OCI-LY1 (cell line): ENCODE results near the gene ADAMTS12.
"Not testable (repeated sequence)": the region's sequence is repeated elsewhere in the genome, so short reads cannot be mapped to it uniquely, and the experiment has no call there.

Experiments used
- H2AFZ ChIP-seq: fragments of 200-600 bp; sonication (generic), shearing (Covaris generic); 2 replicates; pipeline ENCODE4 v1.6.0; 2014; ENCODE audit warnings: antibody characterized with exemption, mild to moderate bottlenecking, low read length
- H3F3A ChIP-seq: fragments of 200-600 bp; sonication (generic), shearing (Covaris generic); 2 replicates; pipeline ENCODE4 v1.6.0; 2014; ENCODE audit warnings: mild to moderate bottlenecking, antibody characterized with exemption, low read length, moderate library complexity; ENCODE audit not compliant: insufficient read depth
- H3K27ac ChIP-seq: fragments of 200-600 bp; sonication (generic); 2 replicates; pipeline ENCODE4 v1.5.1; 2014; ENCODE audit warnings: low read length, mixed run types, mild to moderate bottlenecking, low read depth; ENCODE audit not compliant: poor library complexity, severe bottlenecking
- H3K27me3 ChIP-seq: fragments of 200-600 bp; sonication (generic); 2 replicates; pipeline ENCODE4 v1.6.0; 2014; ENCODE audit warnings: antibody characterized with exemption, mild to moderate bottlenecking, low read length, moderate library complexity; ENCODE audit not compliant: insufficient read depth
- H3K36me3 ChIP-seq: fragments of 200-600 bp; sonication (generic); 2 replicates; pipeline ENCODE4 v1.6.1; 2014; ENCODE audit warnings: mild to moderate bottlenecking, antibody characterized with exemption, low read length, moderate library complexity, mixed read lengths; ENCODE audit not compliant: insufficient read depth
- H3K4me1 ChIP-seq: fragments of 200-600 bp; sonication (generic); 2 replicates; pipeline ENCODE4 v1.5.1; 2014; ENCODE audit warnings: mild to moderate bottlenecking, low read length, moderate library complexity; ENCODE audit not compliant: insufficient read depth, severe bottlenecking
- H3K4me2 ChIP-seq: fragments of 200-600 bp; sonication (generic), shearing (Covaris generic); 2 replicates; pipeline ENCODE4 v1.6.1; 2014; ENCODE audit warnings: low read length
- H3K4me3 ChIP-seq: fragments of 200-600 bp; sonication (generic); 2 replicates; pipeline ENCODE4 v1.5.1; 2014; ENCODE audit warnings: low read length, low read depth, mild to moderate bottlenecking, mixed read lengths; ENCODE audit not compliant: poor library complexity, severe bottlenecking
- H3K79me2 ChIP-seq: fragments of 200-600 bp; shearing (Covaris generic); 2 replicates; pipeline ENCODE4 v1.6.1; 2016; ENCODE audit warnings: mixed run types, low read length, mixed read lengths; ENCODE audit not compliant: insufficient read depth
- H3K9ac ChIP-seq: fragments of 200-600 bp; sonication (generic), shearing (Covaris generic); 2 replicates; pipeline ENCODE4 v1.6.1; 2014; ENCODE audit warnings: mild to moderate bottlenecking, low read length, mixed read lengths
- H3K9me2 ChIP-seq: fragments of 200-600 bp; sonication (generic), shearing (Covaris generic); 2 replicates; pipeline ENCODE4 v1.6.1; 2014; ENCODE audit warnings: low read depth, mild to moderate bottlenecking, low read length, mixed read lengths
- H3K9me3 ChIP-seq: fragments of 200-600 bp; shearing (Covaris generic); 2 replicates; pipeline ENCODE4 v1.6.1; 2014; ENCODE audit warnings: low read length, mixed read lengths
- H4K20me1 ChIP-seq: fragments of 200-600 bp; sonication (generic), shearing (Covaris generic); 2 replicates; pipeline ENCODE4 v1.6.0; 2016; ENCODE audit warnings: mild to moderate bottlenecking, low read length; ENCODE audit not compliant: insufficient read depth
- EZH2 ChIP-seq: fragments of 200-600 bp; sonication (generic), shearing (Covaris generic); IDR thresholded peaks from 2 replicates; pipeline ENCODE4 v1.8.0; 2017; ENCODE audit warnings: borderline replicate concordance, mixed run types, mild to moderate bottlenecking, antibody characterized with exemption, low read length, moderate library complexity, mixed read lengths
- TF ChIP-seq, protein P1 (sequence below): fragments of 200-600 bp; sonication (generic), shearing (Covaris generic); IDR thresholded peaks from 2 replicates; pipeline ENCODE4 v1.5.1; 2017; ENCODE audit warnings: mild to moderate bottlenecking, antibody characterized with exemption, low read length, moderate library complexity, mixed read lengths

ADAMTS12 gene

DNA sequence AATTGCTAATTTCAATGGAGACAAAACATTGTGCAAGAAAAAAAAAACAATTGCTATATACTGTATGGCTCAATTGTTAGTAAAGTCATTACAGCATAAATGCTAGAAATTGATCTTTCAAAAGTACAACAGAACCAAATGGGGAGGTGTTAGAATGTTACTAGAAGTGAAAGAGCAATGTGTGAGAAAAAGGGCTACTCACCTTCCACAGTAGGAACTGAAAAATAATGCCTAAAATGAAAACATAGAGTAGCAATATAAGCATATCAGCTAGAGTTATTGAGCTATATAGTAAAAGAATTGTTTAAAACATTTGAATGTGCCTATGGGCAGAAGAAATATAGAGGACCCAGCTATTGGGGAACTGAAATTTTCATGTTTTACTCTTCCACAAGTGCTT lies 33.5 kb upstream of the ADAMTS12 start:
- TF ChIP-seq, protein P1, sequence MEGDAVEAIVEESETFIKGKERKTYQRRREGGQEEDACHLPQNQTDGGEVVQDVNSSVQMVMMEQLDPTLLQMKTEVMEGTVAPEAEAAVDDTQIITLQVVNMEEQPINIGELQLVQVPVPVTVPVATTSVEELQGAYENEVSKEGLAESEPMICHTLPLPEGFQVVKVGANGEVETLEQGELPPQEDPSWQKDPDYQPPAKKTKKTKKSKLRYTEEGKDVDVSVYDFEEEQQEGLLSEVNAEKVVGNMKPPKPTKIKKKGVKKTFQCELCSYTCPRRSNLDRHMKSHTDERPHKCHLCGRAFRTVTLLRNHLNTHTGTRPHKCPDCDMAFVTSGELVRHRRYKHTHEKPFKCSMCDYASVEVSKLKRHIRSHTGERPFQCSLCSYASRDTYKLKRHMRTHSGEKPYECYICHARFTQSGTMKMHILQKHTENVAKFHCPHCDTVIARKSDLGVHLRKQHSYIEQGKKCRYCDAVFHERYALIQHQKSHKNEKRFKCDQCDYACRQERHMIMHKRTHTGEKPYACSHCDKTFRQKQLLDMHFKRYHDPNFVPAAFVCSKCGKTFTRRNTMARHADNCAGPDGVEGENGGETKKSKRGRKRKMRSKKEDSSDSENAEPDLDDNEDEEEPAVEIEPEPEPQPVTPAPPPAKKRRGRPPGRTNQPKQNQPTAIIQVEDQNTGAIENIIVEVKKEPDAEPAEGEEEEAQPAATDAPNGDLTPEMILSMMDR: no peak
- no peak for TF ChIP-seq EZH2
- H3F3A ChIP-seq: no peaks in the 10 kb centered on the region
- no peaks in the 10 kb centered on the region for H3K27me3 ChIP-seq
- H3K79me2 ChIP-seq: no peaks in the 10 kb centered on the region
- H3K9ac ChIP-seq: no peak overlapping the region
- H3K4me3 ChIP-seq: no peak overlapping the region
- no peak overlapping the region for H3K27ac ChIP-seq
- H4K20me1 ChIP-seq: no peaks in the 10 kb centered on the region
- H3K4me1 ChIP-seq: no peaks in the 10 kb centered on the region
- no peaks in the 10 kb centered on the region for H3K9me3 ChIP-seq
- H2AFZ ChIP-seq: no peak overlapping the region
- H3K4me2 ChIP-seq: no peak overlapping the region
- no peaks in the 10 kb centered on the region for H3K9me2 ChIP-seq
- H3K36me3 ChIP-seq: no peaks in the 10 kb centered on the region

DNA sequence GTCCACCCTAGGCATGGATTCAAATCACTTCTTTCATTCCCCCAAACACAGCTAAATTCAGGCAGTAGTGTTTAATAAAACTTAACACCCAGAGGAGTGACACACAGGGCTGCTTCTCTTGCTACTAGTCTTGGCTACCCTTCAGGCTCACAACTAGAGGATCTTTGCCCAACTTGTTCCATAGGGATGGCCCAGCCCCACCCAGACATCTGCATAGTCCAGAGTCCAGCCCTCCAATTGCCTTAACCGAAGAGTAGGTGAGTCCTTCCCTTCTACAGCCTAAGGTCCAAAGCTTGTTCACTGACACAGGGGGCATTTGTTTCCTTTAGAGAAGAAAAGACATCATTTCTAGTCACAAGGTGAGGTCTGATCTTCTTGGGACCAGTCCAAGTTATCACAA lies 29.2 kb upstream of the ADAMTS12 start:
- no peak overlapping the region for H3K9ac ChIP-seq
- H2AFZ ChIP-seq: no peak overlapping the region
- TF ChIP-seq EZH2: no peak
- TF ChIP-seq, protein P1: no peak
- H3K4me1 ChIP-seq: no peaks in the 10 kb centered on the region
- no peak overlapping the region for H3K4me2 ChIP-seq
- H3F3A ChIP-seq: no peaks in the 10 kb centered on the region
- H3K27me3 ChIP-seq: no peaks in the 10 kb centered on the region
- H4K20me1 ChIP-seq: no peaks in the 10 kb centered on the region
- H3K9me2 ChIP-seq: no peaks in the 10 kb centered on the region
- no peaks in the 10 kb centered on the region for H3K79me2 ChIP-seq
- H3K4me3 ChIP-seq: no peak overlapping the region
- H3K36me3 ChIP-seq: no peaks in the 10 kb centered on the region
- no peaks in the 10 kb centered on the region for H3K9me3 ChIP-seq
- no peak overlapping the region for H3K27ac ChIP-seq

DNA sequence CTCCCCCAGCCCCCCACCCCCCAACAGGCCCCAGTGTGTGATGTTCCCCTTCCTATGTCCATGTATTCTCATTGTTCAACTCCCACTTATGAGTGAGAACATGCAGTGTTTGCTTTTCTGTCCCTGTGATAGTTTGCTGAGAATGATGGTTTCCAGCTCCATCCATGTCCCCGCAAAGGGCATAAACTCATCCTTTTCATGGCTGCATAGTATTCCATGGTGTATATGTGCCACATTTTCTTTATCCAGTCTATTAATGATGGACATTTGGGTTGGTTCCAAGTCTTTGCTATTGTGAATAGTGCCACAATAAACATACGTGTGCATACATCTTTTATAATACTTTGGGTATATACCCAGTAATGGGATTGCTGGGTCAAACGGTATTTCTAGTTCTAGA lies 23.1 kb upstream of the ADAMTS12 start:
- H3F3A ChIP-seq, H3K4me3 ChIP-seq, H3K79me2 ChIP-seq, H3K9ac ChIP-seq, H3K9me2 ChIP-seq, H2AFZ ChIP-seq, H3K27me3 ChIP-seq, H3K9me3 ChIP-seq, H3K4me1 ChIP-seq, H3K4me2 ChIP-seq, H4K20me1 ChIP-seq, H3K27ac ChIP-seq, H3K36me3 ChIP-seq: not testable (repeated sequence)

DNA sequence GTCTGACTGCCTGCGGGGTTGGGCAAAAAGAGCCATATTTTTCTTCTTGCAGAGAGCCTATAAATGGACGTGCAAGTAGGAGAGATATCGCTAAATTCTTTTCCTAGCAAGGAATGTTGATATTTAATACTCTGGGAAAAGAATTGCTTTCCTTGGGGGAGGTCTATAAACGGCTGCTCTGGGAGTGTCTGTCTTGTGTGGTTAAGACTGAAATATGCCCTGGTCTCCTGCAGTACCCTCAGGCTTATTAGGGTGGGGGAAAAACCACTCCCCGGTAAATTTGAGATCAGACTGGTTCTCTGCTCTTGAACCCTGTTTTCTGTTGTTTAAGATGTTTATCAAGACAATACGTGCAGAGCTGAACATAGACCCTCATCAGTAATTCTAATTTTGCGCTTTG lies 14.5 kb upstream of the ADAMTS12 start:
- not testable (repeated sequence) for H3K27ac ChIP-seq, H3K4me3 ChIP-seq, H4K20me1 ChIP-seq, H3K9me3 ChIP-seq, H3K27me3 ChIP-seq, H3K79me2 ChIP-seq, H2AFZ ChIP-seq, H3K9me2 ChIP-seq, H3K36me3 ChIP-seq, H3K4me2 ChIP-seq, H3F3A ChIP-seq, H3K9ac ChIP-seq, H3K4me1 ChIP-seq
